H1 (cell line): ENCODE results near the gene LRRC15. TPM values are rescaled to one million over a fixed set of nuclear protein-coding genes. Genes with fewer than 3 reads are reported as not detected.

Experiments used
- CTCF ChIA-PET: fragments of 300-600 bp; sonication (Branson Sonifier 250); formaldehyde crosslinking; loops from one replicate; lab custom pipeline; 2021; ENCODE audit not compliant: partially characterized antibody; lab: Charles Lee
- POLR2A ChIA-PET: fragments of 300-600 bp; sonication (Branson Sonifier 250); formaldehyde crosslinking; loops from one replicate; lab custom pipeline; 2021; ENCODE audit warnings: inconsistent platforms; ENCODE audit not compliant: partially characterized antibody; lab: Charles Lee
- DNase-seq, 2 experiments: peaks; one replicate each; pipeline versions ENCODE4 v3.0.0 to v3.0.0-alpha.2; 2010 to 2022; ENCODE audit warnings: low spot score in 2 of 2, low read depth in 1 of 2, mixed read lengths in 1 of 2
- FAIRE-seq: peaks from 2 replicates; lab custom pipeline; 2011; peaks lifted over from hg19 to GRCh38; lab: Jason Lieb, UNC
- H2AFZ ChIP-seq: 2 replicates; pipeline ENCODE4 v1.8.1; 2012; ENCODE audit warnings: low read length, inconsistent platforms
- H2AK5ac ChIP-seq: 2 replicates; pipeline ENCODE4 v1.6.1; 2013; ENCODE audit warnings: low read depth, low read length
- H2BK120ac ChIP-seq: replicated peaks from 2 replicates; pipeline ENCODE3; 2013; ENCODE audit warnings: low read depth, low read length, inconsistent platforms
- H2BK12ac ChIP-seq: 2 replicates; pipeline ENCODE4 v1.6.1; 2013; ENCODE audit warnings: low read depth, low read length
- H2BK15ac ChIP-seq: 2 replicates; pipeline ENCODE4 v1.6.1; 2013; ENCODE audit warnings: low read length
- H2BK20ac ChIP-seq: 2 replicates; pipeline ENCODE4 v1.6.1; 2013; ENCODE audit warnings: low read length
- H2BK5ac ChIP-seq: 2 replicates; pipeline ENCODE4 v1.6.1; 2013; ENCODE audit warnings: low read depth, low read length
- H3K14ac ChIP-seq: 2 replicates; pipeline ENCODE4 v1.6.1; 2013; ENCODE audit warnings: inconsistent platforms; ENCODE audit not compliant: insufficient read length
- H3K18ac ChIP-seq: 2 replicates; pipeline ENCODE4 v1.6.1; 2013; ENCODE audit warnings: low read length; ENCODE audit errors: extremely low read depth
- H3K23ac ChIP-seq: 2 replicates; pipeline ENCODE4 v1.6.1; 2013; ENCODE audit warnings: inconsistent platforms; ENCODE audit not compliant: insufficient read length
- H3K23me2 ChIP-seq: 2 replicates; pipeline ENCODE4 v1.6.1; 2013; ENCODE audit warnings: low read depth, low read length
- H3K27ac ChIP-seq: 2 replicates; pipeline ENCODE4 v1.6.1; 2011; ENCODE audit warnings: low read depth, low read length, inconsistent platforms
- H3K27me3 ChIP-seq, 4 experiments: replicated peaks in 1 of 4; 1 replicate in 1 of 4; 2 replicates in 3 of 4; pipeline versions ENCODE4 v1.6.1 to v1.8.1; 2011 to 2013; ENCODE audit warnings: low read length in 3 of 4, mild to moderate bottlenecking in 3 of 4, inconsistent platforms in 2 of 4, mixed read lengths in 2 of 4, moderate library complexity in 1 of 4; ENCODE audit not compliant: control insufficient read depth in 3 of 4, insufficient read depth in 3 of 4; ENCODE audit errors: extremely low read depth in 1 of 4
- H3K36me3 ChIP-seq, 4 experiments: 2 replicates each; pipeline versions ENCODE4 v1.6.1 to v1.8.1; 2011 to 2013; ENCODE audit warnings: mild to moderate bottlenecking in 4 of 4, low read length in 3 of 4, moderate library complexity in 2 of 4, control low read depth in 1 of 4, inconsistent platforms in 1 of 4; ENCODE audit not compliant: insufficient read depth in 4 of 4, control insufficient read depth in 2 of 4
- H3K4ac ChIP-seq: replicated peaks from 2 replicates; pipeline ENCODE3; 2013; ENCODE audit warnings: low read length, low read depth, mixed read lengths, inconsistent platforms; ENCODE audit not compliant: insufficient read length
- H3K4me1 ChIP-seq, 4 experiments: replicated peaks in 1 of 4; 1 replicate in 1 of 4; 2 replicates in 3 of 4; pipeline versions ENCODE4 v1.6.1 to v1.8.1; 2011 to 2013; ENCODE audit warnings: low read length in 3 of 4, inconsistent platforms in 2 of 4, mixed read lengths in 1 of 4; ENCODE audit not compliant: insufficient read depth in 4 of 4, control insufficient read depth in 3 of 4
- H3K4me2 ChIP-seq, 2 experiments: 2 replicates each; pipeline versions ENCODE4 v1.6.1 to v1.8.1; 2011 to 2013; ENCODE audit warnings: low read depth in 2 of 2, low read length in 2 of 2, control low read depth in 1 of 2, inconsistent platforms in 1 of 2, mild to moderate bottlenecking in 1 of 2; ENCODE audit not compliant: insufficient read depth in 1 of 2
- H3K4me3 ChIP-seq, 4 experiments: fragments of 200-600, 300-600 bp in 1 of 4; sonication (generic), shearing (Covaris generic), sonication (Bioruptor Twin) in 1 of 4; 2 replicates each; pipeline versions ENCODE4 v1.5.1 to v1.8.1; 2011 to 2016; ENCODE audit warnings: low read length in 4 of 4, low read depth in 3 of 4, control low read depth in 2 of 4, inconsistent platforms in 2 of 4, mild to moderate bottlenecking in 2 of 4, mixed read lengths in 1 of 4, moderate library complexity in 1 of 4; ENCODE audit not compliant: insufficient read depth in 2 of 4; ENCODE audit errors: extremely low read depth in 1 of 4
- H3K56ac ChIP-seq: replicated peaks from 2 replicates; pipeline ENCODE3; 2013; ENCODE audit warnings: low read depth, mild to moderate bottlenecking, mixed read lengths, low read length, inconsistent platforms; ENCODE audit not compliant: insufficient read length
- H3K79me1 ChIP-seq: 2 replicates; pipeline ENCODE4 v1.6.1; 2013; ENCODE audit warnings: low read depth, low read length, control low read depth
- H3K79me2 ChIP-seq, 2 experiments: 2 replicates each; pipeline versions ENCODE4 v1.6.1 to v1.8.1; 2012 to 2013; ENCODE audit warnings: low read length in 2 of 2, mild to moderate bottlenecking in 2 of 2, inconsistent platforms in 1 of 2; ENCODE audit not compliant: insufficient read depth in 2 of 2, control insufficient read depth in 1 of 2
- H3K9ac ChIP-seq, 4 experiments: replicated peaks in 1 of 4; 1 replicate in 1 of 4; 2 replicates in 3 of 4; pipeline versions ENCODE4 v1.6.1 to v1.8.1; 2011 to 2013; ENCODE audit warnings: low read depth in 3 of 4, low read length in 3 of 4, control low read depth in 2 of 4, mild to moderate bottlenecking in 2 of 4, moderate library complexity in 2 of 4, inconsistent platforms in 1 of 4; ENCODE audit errors: extremely low read depth in 1 of 4
- H3K9me3 ChIP-seq, 2 experiments: 2 replicates each; pipeline versions ENCODE4 v1.6.1 to v1.8.1; 2012 to 2013; ENCODE audit warnings: mild to moderate bottlenecking in 2 of 2, moderate library complexity in 2 of 2, control low read depth in 1 of 2, inconsistent platforms in 1 of 2, low read depth in 1 of 2, low read length in 1 of 2, mixed read lengths in 1 of 2; ENCODE audit not compliant: insufficient read depth in 2 of 2
- H4K20me1 ChIP-seq, 2 experiments: replicated peaks in 1 of 2; 2 replicates each; pipeline versions ENCODE3 to v1.8.1; 2011 to 2013; ENCODE audit warnings: inconsistent platforms in 2 of 2, low read length in 2 of 2, mild to moderate bottlenecking in 1 of 2; ENCODE audit not compliant: insufficient read depth in 2 of 2, control insufficient read depth in 1 of 2
- H4K5ac ChIP-seq: 2 replicates; pipeline ENCODE4 v1.6.1; 2013; ENCODE audit warnings: low read length, low read depth, mixed read lengths, inconsistent platforms; ENCODE audit not compliant: insufficient read length
- H4K8ac ChIP-seq: 2 replicates; pipeline ENCODE4 v1.8.0; 2013; ENCODE audit warnings: mild to moderate bottlenecking, moderate library complexity, low read length, inconsistent platforms; ENCODE audit not compliant: insufficient read depth; ENCODE audit errors: extremely low read depth
- H4K91ac ChIP-seq: replicated peaks from 2 replicates; pipeline ENCODE3; 2013; ENCODE audit warnings: low read length, mixed read lengths, inconsistent platforms; ENCODE audit not compliant: insufficient read length
- HDAC2 ChIP-seq, 2 experiments: fragments of 300-600 bp in 1 of 2; sonication (generic) in 1 of 2; IDR thresholded peaks; 2 replicates each; pipeline ENCODE4 v1.6.1; 2011 to 2012; ENCODE audit warnings: low read depth in 2 of 2, low read length in 2 of 2, mild to moderate bottlenecking in 2 of 2, moderate library complexity in 2 of 2, borderline replicate concordance in 1 of 2, inconsistent platforms in 1 of 2
- RAD21 ChIP-seq, 2 experiments: IDR thresholded peaks in 1 of 2; conservative IDR thresholded peaks in 1 of 2; 2 replicates each; pipeline ENCODE4 v1.6.1; 2011; ENCODE audit warnings: low read depth in 2 of 2, low read length in 2 of 2, improper control_type of control experiment in 1 of 2, inconsistent platforms in 1 of 2, mild to moderate bottlenecking in 1 of 2, moderate library complexity in 1 of 2
- RNF2 ChIP-seq: fragments of 200-900, 300-1000 bp; sonication (generic); IDR thresholded peaks from 2 replicates; pipeline ENCODE4 v1.7.1; 2016; ENCODE audit warnings: borderline replicate concordance, low read depth, mild to moderate bottlenecking, antibody characterized with exemption, low read length; ENCODE audit not compliant: poor library complexity, severe bottlenecking; ENCODE audit errors: missing control alignments
- SIN3A ChIP-seq, 2 experiments: IDR thresholded peaks in 1 of 2; conservative IDR thresholded peaks in 1 of 2; 2 replicates each; pipeline ENCODE4 v1.6.1; 2011 to 2012; ENCODE audit warnings: low read length in 2 of 2, improper control_type of control experiment in 1 of 2, low read depth in 1 of 2, mild to moderate bottlenecking in 1 of 2
- SUZ12 ChIP-seq: fragments of 200-600 bp; sonication (generic); IDR thresholded peaks from 2 replicates; pipeline ENCODE4 v1.6.1; 2012; ENCODE audit warnings: mild to moderate bottlenecking, inconsistent platforms, low read length, moderate library complexity, mixed read lengths
- WGBS, 2 experiments: shearing (Covaris generic) in 1 of 2; methylation state at CpG; one replicate each; pipeline versions ENCODE4 v1.1.6 to v1.1.7; 2013 to 2015; ENCODE audit warnings: low lambda C conversion rate in 2 of 2, mixed read lengths in 2 of 2, inconsistent platforms in 1 of 2, low coverage in 1 of 2, missing lambda C conversion rate in 1 of 2; ENCODE audit not compliant: insufficient replicate concordance in 2 of 2, insufficient coverage in 1 of 2, insufficient read length in 1 of 2; ENCODE audit errors: extremely low coverage in 1 of 2, missing lambda C conversion rate in 1 of 2; 5-methylcytosine and 5-hydroxymethylcytosine counted together
- polyA plus RNA-seq, 7 experiments: library from polyadenylated mRNA; depleted of rRNA in 3 of 7; stranded (reverse) in 5 of 7; unstranded in 2 of 7; fragments of >200 nt in 5 of 7; fragments of 200-250 nt in 2 of 7; gene quantifications; 1 replicate in 5 of 7; 2 replicates in 1 of 7; 4 replicates in 1 of 7; pipeline versions ENCODE4 v1.2.1 to v1.2.3, GENCODE V29; 2011 to 2013; ENCODE audit warnings: missing spikeins in 2 of 7, mixed read lengths in 2 of 7
- total RNA-seq: library from RNA; stranded (reverse); fragmentation: NEBNext Ultra II Directional; extraction: Animal tissue kit (Norgen Biotek cat#: 25700); gene quantifications from 2 replicates; pipeline ENCODE4 v1.2.1, GENCODE V29; 2021

LRRC15 gene
- total and polyA plus RNA-seq, 2 of the 8 experiments (the other 6 are each of a cell fraction or from before 2014, with no cell fraction given) = 0.15 to 0.37 TPM

GRCh38 chr3:194346621-194347020 lies 22.9 kb downstream of the LRRC15 start:
- no peak for FAIRE-seq

More at GRCh38 chr3:194346621-194347020, 22.9 kb downstream of the LRRC15 start:
- H2AK5ac ChIP-seq = no peak overlapping the region
- H3K56ac ChIP-seq = no peak overlapping the region
- no peak overlapping the region for H3K18ac ChIP-seq
- no peak overlapping the region for H2BK12ac ChIP-seq
- no peak overlapping the region for H3K14ac ChIP-seq
- H3K4me3 ChIP-seq = no peak overlapping the region
- no peak overlapping the region for H3K4me2 ChIP-seq
- H2BK120ac ChIP-seq = no peak overlapping the region
- no peaks in the 10 kb centered on the region for H3K36me3 ChIP-seq
- H3K23ac ChIP-seq = no peak overlapping the region
- no peaks in the 10 kb centered on the region for H4K20me1 ChIP-seq
- POLR2A ChIA-PET = interaction anchor here (1.3 kb wide), 1 partner anchor 13 kb away, joined by 3 read pairs; no protein-coding TSS in a partner anchor
- no peak overlapping the region for H2BK5ac ChIP-seq
- CTCF ChIA-PET = interaction anchor here (0.7 to 15.8 kb wide), 8 partner anchors 12 to 227 kb away, joined by 3 to 344 read pairs (median 64); partner anchors contain the start of genes GP5 and LRRC15
- H4K5ac ChIP-seq = no peak overlapping the region
- H3K4me1 ChIP-seq = peaks cover 0 to under 1% (median 0%) of the 10 kb centered on the region in 4 experiments; a peak in 2 of 7 replicates
- no peak overlapping the region for H2BK20ac ChIP-seq
- WGBS, 2 experiments = 86% methylated on average over 5 of the region's 5 CpGs; no CpG with 5 or more reads in 1 of the 2 experiments
- TF ChIP-seq SIN3A (conservative IDR thresholded peaks at IDR 0.05 in 1 of 2, IDR thresholded peaks at IDR 0.05 in 1 of 2; ENCODE audit: low read depth in 1 of 2, low read length in 2 of 2) = no peak
- no peak for TF ChIP-seq SUZ12
- no peak for TF ChIP-seq RNF2
- TF ChIP-seq HDAC2 (IDR thresholded peaks at IDR 0.05; ENCODE audit: borderline replicate concordance in 1 of 2, low read depth in 2 of 2, low read length in 2 of 2) = no peak
- TF ChIP-seq RAD21 (IDR thresholded peaks at IDR 0.05 in 1 of 2, conservative IDR thresholded peaks at IDR 0.05 in 1 of 2; ENCODE audit: low read depth in 2 of 2, low read length in 2 of 2) = no peak
- TF ChIP-seq, all 59 proteins: peak for 0
- Histone ChIP-seq H2AFZ (no peak overlapping the region), H3K4ac (no peak overlapping the region), H3K79me1 (no peaks in the 10 kb centered on the region), H3K27ac (no peak overlapping the region), H4K91ac (no peak overlapping the region), H4K8ac (no peak overlapping the region), H2BK15ac (no peak overlapping the region), H3K9ac (no peak overlapping the region), H3K9me3 (no peaks in the 10 kb centered on the region), H3K79me2 (no peaks in the 10 kb centered on the region), H3K23me2 (no peaks in the 10 kb centered on the region), H3K27me3 (peaks cover 0 to 16% (median 8%) of the 10 kb centered on the region in 4 experiments; a peak in 6 of 7 replicates)
- DNase-seq = no peak
